ENCODE data around the gene KLHL36.
"Not testable (repeated sequence)": the region's sequence is repeated elsewhere in the genome, so short reads cannot be mapped to it uniquely, and the experiment has no call there.

DNA sequence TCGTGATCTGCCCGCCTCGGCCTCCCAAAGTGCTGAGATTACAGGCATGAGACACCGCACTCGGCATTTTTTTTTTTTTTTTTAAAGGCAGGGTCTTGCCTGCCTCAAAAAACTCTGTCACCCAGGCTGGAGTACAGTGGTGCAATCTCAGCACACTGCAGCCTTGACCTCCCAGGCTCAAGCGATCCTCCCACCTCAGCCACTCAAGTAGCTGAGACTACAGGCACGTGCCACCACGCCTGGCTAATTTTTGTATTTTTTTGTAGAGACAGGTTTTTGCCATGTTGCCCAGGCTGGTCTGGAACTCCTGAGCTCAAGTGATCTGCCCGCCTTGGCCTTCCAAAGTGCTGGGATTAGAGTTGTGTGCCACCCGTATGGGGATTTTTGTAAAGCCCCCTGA lies 27.4 kb upstream of the KLHL36 start:
- TF ChIP-seq, protein P1, sequence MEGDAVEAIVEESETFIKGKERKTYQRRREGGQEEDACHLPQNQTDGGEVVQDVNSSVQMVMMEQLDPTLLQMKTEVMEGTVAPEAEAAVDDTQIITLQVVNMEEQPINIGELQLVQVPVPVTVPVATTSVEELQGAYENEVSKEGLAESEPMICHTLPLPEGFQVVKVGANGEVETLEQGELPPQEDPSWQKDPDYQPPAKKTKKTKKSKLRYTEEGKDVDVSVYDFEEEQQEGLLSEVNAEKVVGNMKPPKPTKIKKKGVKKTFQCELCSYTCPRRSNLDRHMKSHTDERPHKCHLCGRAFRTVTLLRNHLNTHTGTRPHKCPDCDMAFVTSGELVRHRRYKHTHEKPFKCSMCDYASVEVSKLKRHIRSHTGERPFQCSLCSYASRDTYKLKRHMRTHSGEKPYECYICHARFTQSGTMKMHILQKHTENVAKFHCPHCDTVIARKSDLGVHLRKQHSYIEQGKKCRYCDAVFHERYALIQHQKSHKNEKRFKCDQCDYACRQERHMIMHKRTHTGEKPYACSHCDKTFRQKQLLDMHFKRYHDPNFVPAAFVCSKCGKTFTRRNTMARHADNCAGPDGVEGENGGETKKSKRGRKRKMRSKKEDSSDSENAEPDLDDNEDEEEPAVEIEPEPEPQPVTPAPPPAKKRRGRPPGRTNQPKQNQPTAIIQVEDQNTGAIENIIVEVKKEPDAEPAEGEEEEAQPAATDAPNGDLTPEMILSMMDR (IDR thresholded peaks at IDR 0.05): not testable (repeated sequence)
- TF ChIP-seq POLR2A (IDR thresholded peaks at IDR 0.05): not testable (repeated sequence)

Measured in uterus (tissue), 2 donors.